Left ventricle myocardium inferior (tissue), 1 donor: ENCODE measurements around the gene EFS. TPM values are rescaled to one million over a fixed set of nuclear protein-coding genes. Genes with fewer than 3 reads are reported as not detected.

ENCODE experiments used
- DNase-seq: peaks from one replicate; pipeline ENCODE4 v3.0.0-alpha.2; 2020
- H3K27ac ChIP-seq: fragments of 200-600 bp; replicated peaks from 2 replicates; pipeline ENCODE4 v1.8.0; 2021
- H3K27me3 ChIP-seq: fragments of 200-600 bp; 2 replicates; pipeline ENCODE4 v1.8.0; 2021; ENCODE audit warnings: low read depth
- H3K36me3 ChIP-seq: fragments of 200-600 bp; 2 replicates; pipeline ENCODE4 v1.8.0; 2021
- H3K4me1 ChIP-seq: fragments of 200-600 bp; 2 replicates; pipeline ENCODE4 v1.8.0; 2021
- H3K4me3 ChIP-seq: fragments of 200-600 bp; 2 replicates; pipeline ENCODE4 v1.8.0; 2021; ENCODE audit warnings: mild to moderate bottlenecking, moderate library complexity
- H3K9me3 ChIP-seq: fragments of 200-600 bp; replicated peaks from 2 replicates; pipeline ENCODE4 v1.8.0; 2021
- intact Hi-C: fragments of 100-400 bp; cut with micrococcal nuclease; formaldehyde crosslinking; loops from one replicate; pipeline ENCODE4 v1.11.0; 2022
- total RNA-seq: library from RNA; stranded (reverse); fragmentation: NEBNext Ultra II Directional; extraction: Animal tissue kit (Norgen Biotek cat#: 25700); gene quantifications from one replicate; pipeline ENCODE4 v1.2.1, GENCODE V29; 2021
- TF ChIP-seq, protein P1 (sequence below): fragments of 200-600 bp; IDR thresholded peaks from 2 replicates; pipeline ENCODE4 v1.8.0; 2021; ENCODE audit warnings: antibody characterized with exemption, mild to moderate bottlenecking, borderline replicate concordance
- donor health status: DM: no; HTN: yes; CAD: no; lungs with severe emphysema.

Gene EFS
- total RNA-seq, 1 donor from 2014 or later: 3.6 TPM

DNA sequence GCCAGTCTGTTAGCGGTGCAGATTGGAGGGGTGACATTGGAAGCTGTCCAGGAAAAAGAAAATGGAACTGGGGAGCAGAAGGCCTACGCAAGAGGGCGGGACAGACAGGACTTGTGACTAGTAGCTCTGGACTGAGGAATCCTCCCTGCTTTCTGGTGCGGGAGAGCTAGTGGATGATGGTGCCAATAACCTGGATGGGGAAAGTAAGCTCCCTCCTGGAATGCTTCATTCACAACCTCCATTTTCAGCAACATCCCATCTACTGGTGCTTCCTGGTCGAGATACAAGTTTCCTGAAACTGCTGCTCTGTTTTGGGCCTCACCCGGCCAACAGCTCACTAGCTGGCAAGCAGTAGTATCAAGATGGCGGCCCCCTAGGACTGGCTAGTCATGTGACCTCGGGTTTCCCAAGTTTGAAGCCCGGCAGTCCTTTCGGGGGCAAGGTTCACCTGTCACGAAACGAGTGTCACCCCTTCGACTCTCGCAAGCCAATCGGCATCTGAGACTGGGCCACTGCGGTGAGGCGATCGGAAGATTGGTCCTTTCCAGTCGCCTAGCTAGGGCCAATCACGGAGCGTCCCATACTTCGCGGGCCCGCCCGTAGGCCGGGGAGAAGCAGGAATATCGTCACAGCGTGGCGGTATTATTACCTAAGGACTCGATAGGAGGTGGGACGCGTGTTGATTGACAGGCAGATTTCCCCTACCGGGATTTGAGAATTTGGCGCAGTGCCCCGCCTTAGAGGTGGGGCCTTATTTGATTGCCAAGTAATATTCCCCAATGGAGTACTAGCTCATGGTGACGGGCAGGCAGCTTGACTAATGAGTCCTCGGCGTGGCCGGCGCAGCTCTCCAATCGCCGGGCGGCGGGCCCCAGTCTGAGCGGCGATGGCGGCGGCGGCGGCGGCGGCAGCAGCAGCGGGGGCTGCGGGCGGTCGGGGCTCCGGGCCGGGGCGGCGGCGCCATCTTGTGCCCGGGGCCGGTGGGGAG lies 44.1 kb downstream of the EFS start, which contains the start of gene PABPN1:
Gene PABPN1, plus strand, starts transcription at position 874 of the 988 bp plus-strand sequence. Its CDS starts 13 bp downstream, at position 887.
- peak within 1 kb of the TSS; percentile 97 for H3K4me3 ChIP-seq
- DNase-seq: peak; percentile 98
- intact Hi-C loops: no loop called here
- H3K27me3 ChIP-seq: no peaks in the 10 kb centered on the region
- H3K9me3 ChIP-seq: no peaks in the 10 kb centered on the region
- H3K4me1 ChIP-seq: peaks cover 36% of the 10 kb centered on the region
- TF ChIP-seq, protein P1, sequence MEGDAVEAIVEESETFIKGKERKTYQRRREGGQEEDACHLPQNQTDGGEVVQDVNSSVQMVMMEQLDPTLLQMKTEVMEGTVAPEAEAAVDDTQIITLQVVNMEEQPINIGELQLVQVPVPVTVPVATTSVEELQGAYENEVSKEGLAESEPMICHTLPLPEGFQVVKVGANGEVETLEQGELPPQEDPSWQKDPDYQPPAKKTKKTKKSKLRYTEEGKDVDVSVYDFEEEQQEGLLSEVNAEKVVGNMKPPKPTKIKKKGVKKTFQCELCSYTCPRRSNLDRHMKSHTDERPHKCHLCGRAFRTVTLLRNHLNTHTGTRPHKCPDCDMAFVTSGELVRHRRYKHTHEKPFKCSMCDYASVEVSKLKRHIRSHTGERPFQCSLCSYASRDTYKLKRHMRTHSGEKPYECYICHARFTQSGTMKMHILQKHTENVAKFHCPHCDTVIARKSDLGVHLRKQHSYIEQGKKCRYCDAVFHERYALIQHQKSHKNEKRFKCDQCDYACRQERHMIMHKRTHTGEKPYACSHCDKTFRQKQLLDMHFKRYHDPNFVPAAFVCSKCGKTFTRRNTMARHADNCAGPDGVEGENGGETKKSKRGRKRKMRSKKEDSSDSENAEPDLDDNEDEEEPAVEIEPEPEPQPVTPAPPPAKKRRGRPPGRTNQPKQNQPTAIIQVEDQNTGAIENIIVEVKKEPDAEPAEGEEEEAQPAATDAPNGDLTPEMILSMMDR: no peak
- peak within 1 kb of the TSS; percentile 98 for H3K27ac ChIP-seq
- H3K36me3 ChIP-seq: peaks cover 28% of the 10 kb centered on the region

DNA sequence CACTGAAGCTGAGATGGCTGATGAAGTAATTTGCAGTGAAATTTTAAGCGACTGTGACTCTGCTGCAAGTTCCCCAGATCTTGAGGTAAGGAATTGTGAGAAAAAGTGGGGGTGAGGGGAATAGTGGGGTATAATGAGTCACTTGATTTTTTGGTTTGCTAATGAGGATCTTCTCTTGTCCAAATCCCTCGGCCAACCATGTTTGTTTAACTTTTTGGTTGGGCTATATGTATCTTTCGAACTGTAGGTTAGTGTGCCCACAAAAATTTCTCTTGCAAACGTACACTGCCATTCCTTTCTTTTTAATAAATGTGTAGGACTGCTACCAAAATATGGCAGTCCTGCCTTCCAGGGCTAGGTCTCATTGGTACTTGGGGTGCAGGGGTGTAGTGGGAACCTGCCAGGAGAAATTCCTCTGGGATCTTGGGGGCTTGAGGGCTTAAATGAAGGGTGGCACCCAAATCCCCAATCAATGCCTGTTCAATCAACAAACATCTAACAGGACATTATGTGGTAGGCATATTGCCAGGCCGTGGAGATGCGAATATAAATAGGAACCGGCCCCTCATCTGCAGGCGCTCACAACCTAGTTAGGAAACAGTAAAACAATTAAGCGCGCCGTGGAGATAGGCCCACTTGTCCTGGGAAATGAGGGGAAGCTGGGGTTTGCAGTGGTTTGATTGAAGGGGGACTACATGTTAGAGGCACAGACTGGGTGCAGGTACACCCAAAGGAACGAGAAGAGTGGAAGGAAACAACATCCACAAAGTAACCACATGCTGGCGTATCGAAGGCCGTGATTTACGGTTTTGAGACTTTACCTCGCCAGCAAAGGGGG lies 45.0 kb downstream of the EFS start:
- H3K27me3 ChIP-seq: no peaks in the 10 kb centered on the region
- peaks cover 22% of the 10 kb centered on the region for H3K36me3 ChIP-seq
- intact Hi-C loops: no loop called here
- H3K4me3 ChIP-seq: peak overlapping the region; percentile 97
- TF ChIP-seq, protein P1: no peak
- DNase-seq: no peak
- peaks cover 36% of the 10 kb centered on the region for H3K4me1 ChIP-seq
- H3K27ac ChIP-seq: peak overlapping the region; percentile 98
- H3K9me3 ChIP-seq: no peaks in the 10 kb centered on the region

DNA sequence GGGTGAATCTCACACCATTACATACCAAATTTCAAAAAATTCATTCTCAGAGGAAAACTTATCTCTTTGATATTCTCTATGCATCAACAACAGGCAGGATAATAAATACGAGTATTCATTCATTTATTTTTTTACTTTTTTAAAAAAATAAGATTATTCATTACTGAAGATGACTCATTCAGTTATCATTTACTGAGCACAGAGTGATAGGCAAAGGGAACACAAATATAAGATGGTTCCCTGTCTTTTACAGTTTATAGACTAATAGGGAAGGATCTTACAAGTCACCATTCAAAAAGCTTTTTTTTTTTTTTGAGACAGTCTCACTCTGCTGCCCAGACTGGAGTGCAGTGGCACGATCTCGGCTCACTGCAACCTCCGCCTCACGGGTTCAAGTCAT lies 48.7 kb downstream of the EFS start:
- Histone ChIP-seq H3K4me3 (no peak overlapping the region), H3K27ac (no peak overlapping the region), H3K27me3 (no peaks in the 10 kb centered on the region), H3K9me3 (no peaks in the 10 kb centered on the region), H3K36me3 (peaks cover under 1% of the 10 kb centered on the region), H3K4me1 (peaks cover 6% of the 10 kb centered on the region)
- DNase-seq: no peak
- TF ChIP-seq, protein P1: no peak
- intact Hi-C loops: no loop called here

- TF ChIP-seq, protein P1: no peak
- no peaks in the 10 kb centered on the region for H3K9me3 ChIP-seq
- intact Hi-C loops: no loop called here
- H3K4me3 ChIP-seq: no peak overlapping the region
- DNase-seq: no peak
- peaks cover 30% of the 10 kb centered on the region for H3K36me3 ChIP-seq
- no peaks in the 10 kb centered on the region for H3K27me3 ChIP-seq
- no peak overlapping the region for H3K27ac ChIP-seq
- peaks cover 37% of the 10 kb centered on the region for H3K4me1 ChIP-seq
Observed at GRCh38 chr14:23310546-23310945, 54.4 kb downstream of the EFS start.

GRCh38 chr14:23308721-23309445 lies 56.1 kb downstream of the EFS start:
- TF ChIP-seq, protein P1: no peak
- H3K27me3 ChIP-seq: no peaks in the 10 kb centered on the region
- intact Hi-C loops: no loop called here
- no peak overlapping the region for H3K27ac ChIP-seq
- no peak for DNase-seq
- no peaks in the 10 kb centered on the region for H3K9me3 ChIP-seq
- peaks cover 30% of the 10 kb centered on the region for H3K36me3 ChIP-seq
- peaks cover 38% of the 10 kb centered on the region for H3K4me1 ChIP-seq
- no peak overlapping the region for H3K4me3 ChIP-seq
